ENCODE data around the gene SLBP. TPM values are rescaled to one million over a fixed set of nuclear protein-coding genes. Genes with fewer than 3 reads are reported as not detected.
"Not testable (repeated sequence)": the region's sequence is repeated elsewhere in the genome, so short reads cannot be mapped to it uniquely, and the experiment has no call there.

SLBP gene
- total RNA-seq, 1 donor from 2014 or later: 75.4 TPM

GRCh38 chr4:1714303-1715001 is 2.3 kb upstream of the SLBP start:
- DNase-seq (ENCODE audit: extremely low read depth, low read depth, low spot score): no peak

GRCh38 chr4:1713003-1713851 is 1.1 kb upstream of the SLBP start:
- no peak for DNase-seq (ENCODE audit: extremely low read depth, low read depth, low spot score)

GRCh38 chr4:1711571-1712215 is 426 bp downstream of the SLBP start:
- no peak for DNase-seq (ENCODE audit: extremely low read depth, low read depth, low spot score)

- no peak for DNase-seq (ENCODE audit: extremely low read depth, low read depth, low spot score)
These were observed 1.0 kb downstream of the SLBP start for GRCh38 chr4:1711055-1711570.

- no peak for DNase-seq (ENCODE audit: extremely low read depth, low read depth, low spot score)
These were observed 3.5 kb downstream of the SLBP start for GRCh38 chr4:1708581-1708980.

- no peak for DNase-seq (ENCODE audit: extremely low read depth, low read depth, low spot score)
These were observed 5.8 kb downstream of the SLBP start for GRCh38 chr4:1706358-1706757.

GRCh38 chr4:1705732-1706131 is 6.4 kb downstream of the SLBP start:
- DNase-seq (ENCODE audit: extremely low read depth, low read depth, low spot score): no peak

- no peak for DNase-seq (ENCODE audit: extremely low read depth, low read depth, low spot score)
These were observed 8.3 kb downstream of the SLBP start for GRCh38 chr4:1703867-1704266.

GRCh38 chr4:1701671-1702070 is 10.4 kb downstream of the SLBP start:
- not testable (repeated sequence) for DNase-seq (ENCODE audit: extremely low read depth, low read depth, low spot score)

GRCh38 chr4:1695913-1696312 is 16.2 kb downstream of the SLBP start:
- DNase-seq (ENCODE audit: extremely low read depth, low read depth, low spot score): no peak

- DNase-seq (ENCODE audit: extremely low read depth, low read depth, low spot score): no peak
These were observed 18.8 kb downstream of the SLBP start for GRCh38 chr4:1693131-1693896.

GRCh38 chr4:1691737-1692373 is 20.3 kb downstream of the SLBP start:
- DNase-seq (ENCODE audit: extremely low read depth, low read depth, low spot score): no peak

- DNase-seq (ENCODE audit: extremely low read depth, low read depth, low spot score): no peak
These were observed 21.4 kb downstream of the SLBP start for GRCh38 chr4:1690698-1691097.

- DNase-seq (ENCODE audit: extremely low read depth, low read depth, low spot score): no peak
These were observed 25.6 kb downstream of the SLBP start for GRCh38 chr4:1686440-1687036.

GRCh38 chr4:1685235-1686150 is 26.6 kb downstream of the SLBP start:
- DNase-seq (ENCODE audit: extremely low read depth, low read depth, low spot score): no peak

GRCh38 chr4:1684506-1685234 is 27.4 kb downstream of the SLBP start:
- no peak for DNase-seq (ENCODE audit: extremely low read depth, low read depth, low spot score)

- no peak for DNase-seq (ENCODE audit: extremely low read depth, low read depth, low spot score)
These were observed 28.2 kb downstream of the SLBP start, which contains the start of gene FAM53A for GRCh38 chr4:1683736-1684505. FAM53A (minus strand) TSS chr4:1684313; CDS start chr4:1668741, 15,572 bp downstream.

Data from glomerular endothelial cell (primary cell).